Kidney epithelial cell (primary cell): ENCODE results near the gene FEZF2. TPM values are rescaled to one million over a fixed set of nuclear protein-coding genes. Genes with fewer than 3 reads are reported as not detected.
A peak's percentile ranks its signal among the peaks of the same experiment; 100 is the strongest.

ENCODE experiments used
- DNase-seq: peaks from one replicate; pipeline ENCODE4 v3.0.0-alpha.2; 2010; ENCODE audit warnings: low read depth
- H3K27me3 ChIP-seq: 2 replicates; pipeline ENCODE4 v1.6.0; 2011; ENCODE audit warnings: low read length; ENCODE audit not compliant: control insufficient read depth, insufficient read depth
- H3K36me3 ChIP-seq: 2 replicates; pipeline ENCODE4 v1.5.1; 2011; ENCODE audit warnings: low read length; ENCODE audit not compliant: control insufficient read depth, insufficient read depth
- H3K4me3 ChIP-seq: 2 replicates; pipeline ENCODE4 v1.5.1; 2011; ENCODE audit warnings: low read depth, mild to moderate bottlenecking, control low read depth, low read length
- CTCF ChIP-seq: IDR thresholded peaks from 2 replicates; pipeline ENCODE4 v1.5.1; 2011; ENCODE audit warnings: mild to moderate bottlenecking, moderate library complexity, low read length, control low read depth, inconsistent platforms; ENCODE audit not compliant: insufficient read depth, poor library complexity, severe bottlenecking
- total RNA-seq: library from RNA; depleted of rRNA; stranded (reverse); fragments of >200 nt; gene quantifications from 2 replicates; pipeline ENCODE4 v1.2.3, GENCODE V29; 2015

Gene FEZF2
- total RNA-seq, 1 donor from 2014 or later: not detected

GRCh38 chr3:62370858-62371719 is 2.3 kb downstream of the FEZF2 start:
- peaks cover 97% of the 10 kb centered on the region for H3K27me3 ChIP-seq

GRCh38 chr3:62370112-62370857 is 3.1 kb downstream of the FEZF2 start:
- H3K4me3 ChIP-seq: no peak overlapping the region
- peaks cover 97% of the 10 kb centered on the region for H3K27me3 ChIP-seq
- no peaks in the 10 kb centered on the region for H3K36me3 ChIP-seq
- no peak for TF ChIP-seq CTCF
- DNase-seq: no peak

More at GRCh38 chr3:62370858-62371719, 2.3 kb downstream of the FEZF2 start:
- no peak for DNase-seq
- H3K4me3 ChIP-seq: no peak overlapping the region
- H3K36me3 ChIP-seq: no peaks in the 10 kb centered on the region
- TF ChIP-seq CTCF: no peak

- Histone ChIP-seq H3K36me3 (no peaks in the 10 kb centered on the region), H3K27me3 (peaks cover 93% of the 10 kb centered on the region), H3K4me3 (no peak overlapping the region)
- no peak for TF ChIP-seq CTCF
- no peak for DNase-seq
Measured at GRCh38 chr3:62369476-62369743, 3.9 kb downstream of the FEZF2 start.

GRCh38 chr3:62368705-62369475 is 4.5 kb downstream of the FEZF2 start:
- Histone ChIP-seq H3K27me3 (peaks cover 88% of the 10 kb centered on the region), H3K4me3 (no peak overlapping the region), H3K36me3 (no peaks in the 10 kb centered on the region)
- peak; percentile 14 for TF ChIP-seq CTCF
- no peak for DNase-seq

GRCh38 chr3:62368290-62368704 is 5.1 kb downstream of the FEZF2 start:
- H3K27me3 ChIP-seq: peaks cover 82% of the 10 kb centered on the region
- no peak overlapping the region for H3K4me3 ChIP-seq
- no peak for DNase-seq
- H3K36me3 ChIP-seq: no peaks in the 10 kb centered on the region
- no peak for TF ChIP-seq CTCF
